ENCODE measurements around the gene ZCCHC8. TPM values are rescaled to one million over a fixed set of nuclear protein-coding genes. Genes with fewer than 3 reads are reported as not detected.

Gene ZCCHC8
- polyA plus RNA-seq, 1 donor (not counting 4 experiments of a cell fraction or from before 2014, with no cell fraction given) = 14.0 TPM

GRCh38 chr12:122528582-122528981, 27.9 kb upstream of the ZCCHC8 start:
- dilution Hi-C loops (cut with MboI; ENCODE audit: extremely low pct_ligation_motif_present, low sequenced_read_pairs) = no loop called here
- Histone ChIP-seq H3K9ac (ENCODE audit: control insufficient read depth, extremely low read depth, insufficient read depth, low read length) (peak overlapping the region; percentile 100), H3K27me3 (ENCODE audit: control insufficient read depth, extremely low read depth, insufficient read depth, low read length) (no peaks in the 10 kb centered on the region), H3K36me3 (ENCODE audit: control insufficient read depth in 2 of 2, extremely low read depth in 1 of 2, insufficient read depth in 2 of 2, low read length in 2 of 2) (peaks cover 2 to 8% of the 10 kb centered on the region in 2 experiments), H2AFZ (ENCODE audit: control insufficient read depth, low read length) (no peak overlapping the region), H3K9me3 (ENCODE audit: control insufficient read depth, low read depth, low read length) (no peaks in the 10 kb centered on the region), H3K4me3 (ENCODE audit: control insufficient read depth in 2 of 3, extremely low read depth in 1 of 3, insufficient read depth in 2 of 3, low read depth in 1 of 3, low read length in 3 of 3) (peak overlapping the region in 1 of 3 experiments; percentile 93), H3K79me2 (ENCODE audit: control insufficient read depth, insufficient read depth, low read length) (peaks cover 70% of the 10 kb centered on the region), H3K4me2 (ENCODE audit: control insufficient read depth, extremely low read depth, insufficient read depth, low read depth, low read length) (peak overlapping the region; percentile 88), H3K9me1 (ENCODE audit: control insufficient read depth, extremely low read depth, insufficient read depth, low read length) (no peaks in the 10 kb centered on the region), H3K27ac (ENCODE audit: control insufficient read depth, insufficient read depth, low read length) (no peak overlapping the region), H4K20me1 (ENCODE audit: control insufficient read depth, extremely low read depth, insufficient read depth, low read length) (peaks cover 9% of the 10 kb centered on the region), H3K4me1 (ENCODE audit: control insufficient read depth, extremely low read depth, insufficient read depth, low read length) (peaks cover 13% of the 10 kb centered on the region)
- no peak for DNase-seq (ENCODE audit: low read depth, low spot score)
- TF ChIP-seq EZH2 (IDR thresholded peaks at IDR 0.05; ENCODE audit: low read length) (no peak), CTCF (optimal IDR thresholded peaks at IDR 0.05 in 1 of 3, IDR thresholded peaks at IDR 0.05 in 1 of 3, conservative IDR thresholded peaks at IDR 0.05 in 1 of 3; ENCODE audit: extremely low read depth in 1 of 3, insufficient read depth in 2 of 3, low read length in 3 of 3) (no peak)
- FAIRE-seq = no peak

GRCh38 chr12:122527478-122527944, 26.8 kb upstream of the ZCCHC8 start:
- FAIRE-seq (no peak), DNase-seq (ENCODE audit: low read depth, low spot score) (no peak)
- peaks cover 20% of the 10 kb centered on the region for H3K4me1 ChIP-seq (ENCODE audit: control insufficient read depth, extremely low read depth, insufficient read depth, low read length)
- TF ChIP-seq CTCF (optimal IDR thresholded peaks at IDR 0.05 in 1 of 3, IDR thresholded peaks at IDR 0.05 in 1 of 3, conservative IDR thresholded peaks at IDR 0.05 in 1 of 3; ENCODE audit: extremely low read depth in 1 of 3, insufficient read depth in 2 of 3, low read length in 3 of 3) (no peak), EZH2 (IDR thresholded peaks at IDR 0.05; ENCODE audit: low read length) (no peak)
- H2AFZ ChIP-seq (ENCODE audit: control insufficient read depth, low read length) = peak overlapping the region; percentile 96
- dilution Hi-C loops (cut with MboI; ENCODE audit: extremely low pct_ligation_motif_present, low sequenced_read_pairs) = no loop called here
- H3K36me3 ChIP-seq (ENCODE audit: control insufficient read depth in 2 of 2, extremely low read depth in 1 of 2, insufficient read depth in 2 of 2, low read length in 2 of 2) = peaks cover 2 to 10% of the 10 kb centered on the region in 2 experiments
- H3K79me2 ChIP-seq (ENCODE audit: control insufficient read depth, insufficient read depth, low read length) = peaks cover 75% of the 10 kb centered on the region
- peak overlapping the region; percentile 83 for H3K27ac ChIP-seq (ENCODE audit: control insufficient read depth, insufficient read depth, low read length)
- peak overlapping the region; percentile 55 to 93 (median 57) for H3K4me3 ChIP-seq (ENCODE audit: control insufficient read depth in 2 of 3, extremely low read depth in 1 of 3, insufficient read depth in 2 of 3, low read depth in 1 of 3, low read length in 3 of 3)
- peak overlapping the region; percentile 100 for H3K9ac ChIP-seq (ENCODE audit: control insufficient read depth, extremely low read depth, insufficient read depth, low read length)
- H4K20me1 ChIP-seq (ENCODE audit: control insufficient read depth, extremely low read depth, insufficient read depth, low read length) = peaks cover 20% of the 10 kb centered on the region
- H3K9me1 ChIP-seq (ENCODE audit: control insufficient read depth, extremely low read depth, insufficient read depth, low read length) = no peaks in the 10 kb centered on the region
- H3K27me3 ChIP-seq (ENCODE audit: control insufficient read depth, extremely low read depth, insufficient read depth, low read length) = no peaks in the 10 kb centered on the region
- H3K9me3 ChIP-seq (ENCODE audit: control insufficient read depth, low read depth, low read length) = no peaks in the 10 kb centered on the region
- peak overlapping the region; percentile 88 for H3K4me2 ChIP-seq (ENCODE audit: control insufficient read depth, extremely low read depth, insufficient read depth, low read depth, low read length)
